IPS-18a (cell line): ENCODE data around the gene SPATA19.

Experiments used
- H3K27ac ChIP-seq: one replicate; pipeline ENCODE4 v1.5.1; 2013; ENCODE audit warnings: low read length
- H3K27me3 ChIP-seq: one replicate; pipeline ENCODE4 v1.6.1; 2013; ENCODE audit warnings: mild to moderate bottlenecking, low read length; ENCODE audit not compliant: control insufficient read depth, insufficient read depth
- H3K36me3 ChIP-seq: one replicate; pipeline ENCODE4 v1.6.1; 2013; ENCODE audit warnings: low read depth, low read length; ENCODE audit not compliant: control insufficient read depth
- H3K4me1 ChIP-seq: one replicate; pipeline ENCODE4 v1.6.1; 2013; ENCODE audit warnings: low read depth, low read length; ENCODE audit not compliant: control insufficient read depth
- H3K4me3 ChIP-seq: one replicate; pipeline ENCODE4 v1.5.1; 2013; ENCODE audit warnings: low read length
- H3K9ac ChIP-seq: one replicate; pipeline ENCODE4 v1.6.1; 2013; ENCODE audit warnings: mild to moderate bottlenecking, low read length, moderate library complexity
- H3K9me3 ChIP-seq: one replicate; pipeline ENCODE4 v1.6.1; 2013; ENCODE audit warnings: low read depth, low read length; ENCODE audit not compliant: control insufficient read depth

Gene SPATA19

DNA sequence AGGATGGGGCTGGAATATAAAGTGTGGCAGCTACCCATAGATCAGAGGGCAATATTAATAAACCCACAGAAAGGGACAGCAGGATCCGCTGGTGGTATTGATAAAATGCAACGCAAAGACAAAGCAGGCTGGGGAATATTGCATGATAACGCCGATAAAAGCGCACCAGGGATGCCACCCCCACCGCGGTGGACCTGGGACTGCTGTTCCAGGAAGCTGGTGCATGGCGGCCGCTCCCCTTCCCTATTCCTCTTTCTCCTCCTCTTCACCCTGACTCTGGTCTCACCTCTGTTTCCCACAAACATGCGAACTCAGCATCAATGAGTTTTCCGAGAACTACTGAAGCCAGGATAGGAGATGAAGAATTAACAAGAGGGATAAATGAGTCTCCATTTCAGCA, 20.2 kb downstream of the SPATA19 start:
- Histone ChIP-seq H3K27ac (no peak overlapping the region), H3K36me3 (no peaks in the 10 kb centered on the region), H3K9me3 (no peaks in the 10 kb centered on the region), H3K9ac (no peak overlapping the region), H3K27me3 (no peaks in the 10 kb centered on the region), H3K4me3 (no peak overlapping the region), H3K4me1 (no peaks in the 10 kb centered on the region)

DNA sequence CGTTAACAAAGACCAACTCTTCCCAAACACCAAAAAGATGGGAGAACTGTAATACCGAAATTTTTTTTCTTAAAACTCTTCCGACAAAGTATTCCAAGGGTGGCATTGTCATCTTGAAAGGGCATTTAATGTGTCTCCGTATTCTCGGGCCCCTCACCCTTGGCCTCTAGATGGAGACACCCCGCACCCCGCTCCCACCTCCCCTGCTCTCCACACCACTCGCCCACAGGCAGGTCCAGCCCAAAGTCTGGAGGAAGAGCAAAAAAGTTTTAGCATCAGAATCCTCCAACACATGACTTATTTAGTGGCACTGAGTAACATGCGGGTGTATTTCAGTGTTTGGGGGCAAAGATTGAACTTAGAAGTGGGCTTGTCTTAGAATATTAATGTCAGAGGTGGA, 20.7 kb downstream of the SPATA19 start:
- Histone ChIP-seq H3K4me1 (no peaks in the 10 kb centered on the region), H3K27ac (no peak overlapping the region), H3K36me3 (no peaks in the 10 kb centered on the region), H3K4me3 (no peak overlapping the region), H3K9ac (no peak overlapping the region), H3K27me3 (no peaks in the 10 kb centered on the region), H3K9me3 (no peaks in the 10 kb centered on the region)

DNA sequence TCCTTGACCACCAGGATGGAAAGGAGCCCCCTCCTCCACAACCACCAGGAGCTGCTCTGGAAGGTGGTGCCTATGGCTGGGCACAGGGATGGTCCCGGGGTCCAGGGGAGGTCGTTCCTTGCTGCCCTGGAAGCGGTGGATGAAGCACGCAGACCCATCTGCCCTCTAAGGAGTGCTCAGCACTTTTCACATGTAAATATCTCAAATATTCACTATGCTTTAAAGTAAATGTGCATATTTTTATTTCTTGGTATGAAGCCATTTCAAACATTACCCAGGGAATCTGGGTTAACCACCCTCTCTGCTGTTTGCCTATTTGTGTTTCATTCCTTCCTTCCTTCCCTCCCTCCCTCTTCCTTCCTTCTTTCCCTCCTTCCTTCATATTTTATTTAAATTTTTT, 21.7 kb downstream of the SPATA19 start:
- Histone ChIP-seq H3K9me3 (no peaks in the 10 kb centered on the region), H3K9ac (no peak overlapping the region), H3K4me3 (no peak overlapping the region), H3K4me1 (no peaks in the 10 kb centered on the region), H3K27me3 (no peaks in the 10 kb centered on the region), H3K27ac (no peak overlapping the region), H3K36me3 (no peaks in the 10 kb centered on the region)

DNA sequence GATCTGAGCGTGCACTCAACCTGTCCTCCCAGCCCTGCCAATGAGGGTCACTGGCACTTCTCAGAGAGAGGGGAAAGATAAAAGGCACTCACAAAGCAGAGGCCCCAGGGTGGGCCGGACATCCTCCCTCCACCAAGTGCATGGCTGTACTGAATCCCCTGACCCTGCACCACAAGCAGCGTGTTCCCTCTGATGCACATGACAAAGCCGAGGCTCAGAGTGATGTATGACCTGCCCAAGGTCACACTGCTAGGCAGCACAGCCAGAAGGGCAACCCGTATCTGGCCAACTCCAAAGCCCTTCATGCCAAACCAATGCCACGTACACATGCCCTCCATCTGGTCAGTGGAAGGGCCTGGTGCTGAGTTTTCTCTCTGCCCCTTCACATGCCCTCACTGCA, 22.1 kb downstream of the SPATA19 start:
- Histone ChIP-seq H3K4me3 (no peak overlapping the region), H3K27me3 (no peaks in the 10 kb centered on the region), H3K27ac (no peak overlapping the region), H3K4me1 (no peaks in the 10 kb centered on the region), H3K9ac (no peak overlapping the region), H3K36me3 (no peaks in the 10 kb centered on the region), H3K9me3 (no peaks in the 10 kb centered on the region)

DNA sequence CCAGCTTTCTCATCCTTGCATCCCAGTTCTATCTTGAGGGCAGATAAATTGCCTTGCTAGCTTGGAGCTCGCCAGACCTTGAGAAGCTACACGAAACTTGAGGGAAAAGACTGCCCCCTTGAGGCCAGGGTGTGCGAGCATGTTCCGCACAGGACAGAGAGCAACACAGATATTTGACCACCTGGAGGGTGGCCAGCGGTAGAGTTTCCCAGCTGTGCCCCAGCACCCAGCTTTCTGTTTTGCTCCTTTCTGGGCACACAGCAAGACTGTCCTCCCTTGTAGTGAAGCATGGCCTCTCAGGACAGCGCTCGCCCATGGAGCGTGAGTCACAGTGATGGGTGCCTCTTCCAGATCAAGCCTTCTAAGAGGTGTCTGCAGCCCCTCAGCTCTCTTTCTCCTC, 23.5 kb downstream of the SPATA19 start:
- H3K9ac ChIP-seq = no peak overlapping the region
- H3K9me3 ChIP-seq = no peaks in the 10 kb centered on the region
- H3K4me3 ChIP-seq = no peak overlapping the region
- no peaks in the 10 kb centered on the region for H3K36me3 ChIP-seq
- no peaks in the 10 kb centered on the region for H3K4me1 ChIP-seq
- no peaks in the 10 kb centered on the region for H3K27me3 ChIP-seq
- H3K27ac ChIP-seq = no peak overlapping the region

DNA sequence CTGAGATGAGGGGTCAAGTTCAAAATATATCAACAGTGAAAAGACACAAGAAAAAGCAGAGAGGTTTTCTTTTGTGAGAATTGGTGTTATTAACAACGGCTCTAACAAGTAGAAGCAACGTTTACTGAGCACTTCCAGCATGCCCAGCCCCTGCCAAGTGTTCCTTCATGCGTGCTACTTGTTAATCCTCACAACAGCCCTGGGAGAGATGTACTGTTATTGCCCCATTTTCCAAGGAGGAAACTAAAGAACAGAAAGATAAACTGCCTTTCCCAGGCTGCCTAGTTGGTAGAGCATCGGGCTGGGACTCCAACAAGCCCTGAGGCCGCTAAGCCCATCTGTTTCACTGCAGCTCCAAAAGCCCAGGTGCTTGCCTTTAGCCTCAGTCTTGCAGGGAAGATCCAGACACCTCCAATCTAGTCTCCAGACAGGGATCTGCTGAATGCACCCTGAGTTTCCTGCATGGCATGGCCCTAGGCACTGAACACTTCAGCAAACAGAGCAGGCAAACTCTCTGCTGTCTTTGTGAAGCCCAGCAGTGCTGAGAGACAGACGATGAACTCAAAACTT, 25.5 kb downstream of the SPATA19 start:
- no peaks in the 10 kb centered on the region for H3K36me3 ChIP-seq
- no peak overlapping the region for H3K27ac ChIP-seq
- H3K4me3 ChIP-seq = no peak overlapping the region
- H3K9ac ChIP-seq = no peak overlapping the region
- no peaks in the 10 kb centered on the region for H3K4me1 ChIP-seq
- no peaks in the 10 kb centered on the region for H3K27me3 ChIP-seq
- no peaks in the 10 kb centered on the region for H3K9me3 ChIP-seq

DNA sequence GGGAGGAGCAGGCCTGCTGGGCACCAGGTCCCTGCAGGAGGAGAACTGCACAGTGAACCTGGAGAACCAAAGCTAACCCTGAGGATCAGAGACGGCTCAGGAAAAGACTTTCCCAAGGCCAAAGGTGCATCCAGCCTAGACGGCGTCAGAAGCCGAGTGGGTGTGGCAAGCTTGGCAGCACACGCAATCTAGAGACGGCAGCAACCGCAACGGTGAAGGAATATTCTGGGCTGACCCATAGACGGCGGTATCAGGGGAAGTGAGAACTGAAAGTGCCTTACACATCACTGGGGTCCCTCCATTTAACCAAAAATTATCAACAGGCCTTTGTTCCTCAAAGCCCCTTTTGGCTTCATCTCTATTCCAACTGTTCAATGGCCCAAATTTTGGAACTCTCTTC, 26.2 kb downstream of the SPATA19 start:
- no peak overlapping the region for H3K4me3 ChIP-seq
- H3K36me3 ChIP-seq = no peaks in the 10 kb centered on the region
- no peaks in the 10 kb centered on the region for H3K4me1 ChIP-seq
- H3K27me3 ChIP-seq = no peaks in the 10 kb centered on the region
- no peaks in the 10 kb centered on the region for H3K9me3 ChIP-seq
- H3K27ac ChIP-seq = no peak overlapping the region
- H3K9ac ChIP-seq = no peak overlapping the region

DNA sequence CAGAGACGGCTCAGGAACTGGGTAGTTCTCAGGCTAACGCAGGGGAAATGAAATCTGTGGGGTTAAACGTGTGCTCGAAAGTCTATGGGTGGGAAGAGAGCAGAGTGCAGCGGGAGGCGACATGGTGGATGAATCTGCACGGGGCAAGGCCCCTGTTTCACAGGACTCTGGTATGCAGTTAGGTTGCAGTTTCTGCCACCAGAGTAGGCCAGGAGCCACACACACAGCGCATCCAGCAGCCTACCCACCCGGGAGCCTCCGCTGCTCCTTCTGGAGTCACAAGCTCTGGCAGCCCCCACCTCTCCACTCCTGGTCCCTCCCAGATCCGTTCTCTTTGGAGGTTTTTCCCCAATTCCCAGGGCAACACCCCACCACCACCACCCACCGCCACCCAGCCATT, 27.0 kb downstream of the SPATA19 start:
- no peaks in the 10 kb centered on the region for H3K9me3 ChIP-seq
- no peak overlapping the region for H3K27ac ChIP-seq

DNA sequence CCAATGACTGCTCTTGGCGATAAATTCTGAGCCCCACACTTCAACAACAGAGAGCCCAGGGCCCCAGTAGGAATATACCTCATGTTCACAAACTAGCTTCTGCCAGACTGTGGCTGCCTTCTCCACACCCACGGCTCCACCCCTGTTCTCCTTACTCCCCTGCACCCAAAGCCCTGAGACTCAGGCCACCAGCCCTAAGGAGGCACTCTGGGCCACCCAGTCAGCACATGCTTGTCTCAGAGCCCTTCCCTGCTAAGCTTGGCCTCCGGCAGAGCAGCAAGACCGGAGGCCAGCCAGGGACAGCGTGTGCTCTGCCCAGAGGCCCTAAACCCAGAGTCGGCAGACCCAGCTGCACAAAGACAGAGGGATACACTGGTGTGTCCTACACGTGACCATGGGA, 27.9 kb downstream of the SPATA19 start:
- H3K27me3 ChIP-seq = no peaks in the 10 kb centered on the region
- H3K9ac ChIP-seq = no peak overlapping the region
- H3K9me3 ChIP-seq = no peaks in the 10 kb centered on the region
- H3K4me3 ChIP-seq = no peak overlapping the region
- H3K36me3 ChIP-seq = no peaks in the 10 kb centered on the region
- no peak overlapping the region for H3K27ac ChIP-seq
- H3K4me1 ChIP-seq = no peaks in the 10 kb centered on the region

More for the DNA sequence above, 27.0 kb downstream of the SPATA19 start:
- Histone ChIP-seq H3K9ac (no peak overlapping the region), H3K27me3 (no peaks in the 10 kb centered on the region), H3K36me3 (no peaks in the 10 kb centered on the region), H3K4me3 (no peak overlapping the region), H3K4me1 (no peaks in the 10 kb centered on the region)

DNA sequence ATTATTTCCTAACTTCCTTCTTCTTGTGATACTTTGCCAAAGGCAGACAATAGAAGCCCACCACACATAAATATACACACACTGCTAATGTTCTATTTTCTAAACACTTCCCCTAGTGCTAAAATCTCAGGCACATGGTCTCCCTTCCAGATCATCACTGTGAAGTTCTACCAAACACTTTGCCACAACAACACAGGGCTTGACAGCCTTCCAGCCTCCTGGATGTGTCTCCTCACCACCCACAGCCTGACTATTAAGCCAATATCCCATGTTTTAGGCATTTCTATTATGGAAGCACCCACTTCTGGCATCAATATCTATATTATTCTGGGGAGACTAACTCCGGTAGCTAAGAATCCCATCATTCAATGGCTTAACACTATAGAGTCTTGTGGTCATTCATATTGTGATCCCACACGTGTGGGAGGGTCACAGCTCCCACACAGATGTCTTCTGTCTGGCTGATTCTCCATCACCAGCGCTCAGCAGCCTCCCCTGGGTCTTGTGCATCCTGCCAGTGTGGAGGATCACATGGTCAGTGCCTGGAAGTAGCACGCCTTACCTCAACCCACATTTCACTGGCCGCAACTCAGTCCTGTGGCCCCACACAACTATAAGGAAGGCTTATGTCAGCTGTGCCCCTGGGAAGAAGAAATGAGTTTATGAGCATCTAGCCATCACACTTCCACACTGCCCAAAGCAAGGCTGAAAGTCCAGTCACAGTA, 29.0 kb downstream of the SPATA19 start:
- no peaks in the 10 kb centered on the region for H3K9me3 ChIP-seq

DNA sequence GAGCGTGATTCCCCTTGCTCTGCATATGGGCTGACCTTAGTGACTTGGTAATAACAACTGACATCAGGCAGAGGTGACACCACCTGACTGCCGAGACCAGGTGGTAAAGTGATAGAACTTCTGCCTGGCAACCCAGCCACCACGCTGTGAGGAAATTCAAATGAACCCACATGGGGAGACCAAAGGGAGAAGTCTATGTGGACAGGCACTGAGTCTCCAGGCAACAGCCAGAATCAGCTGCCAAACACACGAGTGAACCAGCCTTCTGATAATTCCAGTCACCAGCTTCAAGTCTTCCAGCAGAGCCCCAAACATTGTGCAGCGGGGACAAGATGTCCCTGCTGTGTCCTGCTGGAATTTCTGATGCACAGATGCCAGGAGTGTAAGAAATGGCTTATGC, 29.7 kb downstream of the SPATA19 start:
- Histone ChIP-seq H3K4me3 (no peak overlapping the region), H3K36me3 (no peaks in the 10 kb centered on the region), H3K9ac (no peak overlapping the region), H3K27ac (no peak overlapping the region), H3K9me3 (no peaks in the 10 kb centered on the region), H3K4me1 (peaks cover 10% of the 10 kb centered on the region), H3K27me3 (no peaks in the 10 kb centered on the region)

More for the DNA sequence above, 29.0 kb downstream of the SPATA19 start:
- Histone ChIP-seq H3K36me3 (no peaks in the 10 kb centered on the region), H3K27ac (no peak overlapping the region), H3K9ac (no peak overlapping the region), H3K4me1 (peaks cover 3% of the 10 kb centered on the region), H3K27me3 (no peaks in the 10 kb centered on the region), H3K4me3 (no peak overlapping the region)

DNA sequence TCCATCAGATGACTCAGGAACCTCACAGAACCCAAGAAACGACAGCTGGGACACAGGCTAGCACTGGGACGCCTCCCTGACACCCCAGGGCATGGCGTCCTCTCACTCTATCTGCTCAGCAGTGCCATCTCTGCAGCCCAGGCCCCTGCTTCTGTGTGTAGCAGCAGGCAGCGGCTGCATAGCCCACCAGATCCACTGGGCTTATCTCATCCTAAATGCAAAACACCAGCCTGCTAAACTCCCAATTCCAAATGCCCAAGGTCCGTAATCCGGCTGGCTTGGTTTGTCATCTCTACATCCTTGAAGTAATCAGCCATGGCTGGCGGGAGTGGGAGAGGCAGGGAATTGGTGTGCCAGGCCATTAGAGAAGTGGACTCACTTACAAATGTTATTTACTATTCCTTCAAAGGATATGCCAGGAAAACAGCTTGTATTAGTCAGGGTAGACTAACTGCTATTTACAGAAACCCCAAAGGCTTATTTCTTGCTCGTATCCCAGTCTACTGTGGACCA, 30.7 kb downstream of the SPATA19 start:
- no peaks in the 10 kb centered on the region for H3K27me3 ChIP-seq

More for the DNA sequence above, 30.7 kb downstream of the SPATA19 start:
- Histone ChIP-seq H3K9ac (no peak overlapping the region), H3K36me3 (no peaks in the 10 kb centered on the region), H3K9me3 (no peaks in the 10 kb centered on the region), H3K4me1 (peaks cover 19% of the 10 kb centered on the region), H3K27ac (no peak overlapping the region), H3K4me3 (no peak overlapping the region)
